GM23338 (cell line): ENCODE results near the gene CDC73.

Experiments
- EZH2 ChIP-seq: fragments of 200-600 bp; sonication (generic); IDR thresholded peaks from one replicate; pipeline ENCODE4 v1.8.0; 2017; ENCODE audit warnings: antibody characterized with exemption, mild to moderate bottlenecking, low read depth; ENCODE audit not compliant: unreplicated experiment
- EZH2phosphoT487 ChIP-seq: fragments of 200-600 bp; sonication (generic); IDR thresholded peaks from one replicate; pipeline ENCODE4 v1.8.1; 2018; ENCODE audit warnings: antibody characterized with exemption; ENCODE audit not compliant: unreplicated experiment
- JUNB ChIP-seq: IDR thresholded peaks from one replicate; pipeline ENCODE4 v1.6.1; 2016; ENCODE audit warnings: antibody characterized with exemption; ENCODE audit not compliant: unreplicated experiment
- POLR2AphosphoS5 ChIP-seq: IDR thresholded peaks from 2 replicates; pipeline ENCODE4 v1.6.1; 2016; ENCODE audit warnings: antibody characterized with exemption, low read depth
- TF ChIP-seq, protein P1 (sequence below), 2 experiments: fragments of 200-600 bp in 1 of 2; sonication (generic) in 1 of 2; conservative IDR thresholded peaks; 2 replicates each; pipeline versions ENCODE4 v1.5.1 to v1.6.1; 2016 to 2017; ENCODE audit warnings: antibody characterized with exemption in 2 of 2, low read depth in 2 of 2, mild to moderate bottlenecking in 2 of 2, moderate library complexity in 1 of 2
- TF ChIP-seq, protein P2 (sequence below): IDR thresholded peaks from one replicate; pipeline ENCODE4 v1.6.1; 2018; ENCODE audit warnings: antibody characterized with exemption; ENCODE audit not compliant: unreplicated experiment

DNA sequence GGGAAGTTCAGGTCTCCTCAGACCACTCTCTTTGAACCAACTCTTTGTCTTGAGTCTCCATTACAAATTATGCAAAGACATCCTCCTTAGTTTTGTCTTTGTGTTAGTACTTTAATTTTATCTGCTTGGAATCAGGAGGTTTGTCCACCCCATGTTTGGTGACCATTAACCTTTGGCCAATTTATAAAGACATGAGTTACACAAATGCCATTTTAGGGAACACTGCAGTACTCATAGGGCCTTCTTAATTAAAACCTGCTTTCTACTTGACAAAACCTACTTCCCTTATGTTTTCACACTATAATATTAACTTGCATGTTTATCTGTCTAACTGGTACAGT, 7.9 kb upstream of the CDC73 start:
- TF ChIP-seq, protein P1, sequence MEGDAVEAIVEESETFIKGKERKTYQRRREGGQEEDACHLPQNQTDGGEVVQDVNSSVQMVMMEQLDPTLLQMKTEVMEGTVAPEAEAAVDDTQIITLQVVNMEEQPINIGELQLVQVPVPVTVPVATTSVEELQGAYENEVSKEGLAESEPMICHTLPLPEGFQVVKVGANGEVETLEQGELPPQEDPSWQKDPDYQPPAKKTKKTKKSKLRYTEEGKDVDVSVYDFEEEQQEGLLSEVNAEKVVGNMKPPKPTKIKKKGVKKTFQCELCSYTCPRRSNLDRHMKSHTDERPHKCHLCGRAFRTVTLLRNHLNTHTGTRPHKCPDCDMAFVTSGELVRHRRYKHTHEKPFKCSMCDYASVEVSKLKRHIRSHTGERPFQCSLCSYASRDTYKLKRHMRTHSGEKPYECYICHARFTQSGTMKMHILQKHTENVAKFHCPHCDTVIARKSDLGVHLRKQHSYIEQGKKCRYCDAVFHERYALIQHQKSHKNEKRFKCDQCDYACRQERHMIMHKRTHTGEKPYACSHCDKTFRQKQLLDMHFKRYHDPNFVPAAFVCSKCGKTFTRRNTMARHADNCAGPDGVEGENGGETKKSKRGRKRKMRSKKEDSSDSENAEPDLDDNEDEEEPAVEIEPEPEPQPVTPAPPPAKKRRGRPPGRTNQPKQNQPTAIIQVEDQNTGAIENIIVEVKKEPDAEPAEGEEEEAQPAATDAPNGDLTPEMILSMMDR (conservative IDR thresholded peaks at IDR 0.05; ENCODE audit: low read depth in 2 of 2): no peak
- TF ChIP-seq EZH2 (no peak), JUNB (no peak), POLR2AphosphoS5 (no peak), EZH2phosphoT487 (no peak)
- TF ChIP-seq, protein P2, sequence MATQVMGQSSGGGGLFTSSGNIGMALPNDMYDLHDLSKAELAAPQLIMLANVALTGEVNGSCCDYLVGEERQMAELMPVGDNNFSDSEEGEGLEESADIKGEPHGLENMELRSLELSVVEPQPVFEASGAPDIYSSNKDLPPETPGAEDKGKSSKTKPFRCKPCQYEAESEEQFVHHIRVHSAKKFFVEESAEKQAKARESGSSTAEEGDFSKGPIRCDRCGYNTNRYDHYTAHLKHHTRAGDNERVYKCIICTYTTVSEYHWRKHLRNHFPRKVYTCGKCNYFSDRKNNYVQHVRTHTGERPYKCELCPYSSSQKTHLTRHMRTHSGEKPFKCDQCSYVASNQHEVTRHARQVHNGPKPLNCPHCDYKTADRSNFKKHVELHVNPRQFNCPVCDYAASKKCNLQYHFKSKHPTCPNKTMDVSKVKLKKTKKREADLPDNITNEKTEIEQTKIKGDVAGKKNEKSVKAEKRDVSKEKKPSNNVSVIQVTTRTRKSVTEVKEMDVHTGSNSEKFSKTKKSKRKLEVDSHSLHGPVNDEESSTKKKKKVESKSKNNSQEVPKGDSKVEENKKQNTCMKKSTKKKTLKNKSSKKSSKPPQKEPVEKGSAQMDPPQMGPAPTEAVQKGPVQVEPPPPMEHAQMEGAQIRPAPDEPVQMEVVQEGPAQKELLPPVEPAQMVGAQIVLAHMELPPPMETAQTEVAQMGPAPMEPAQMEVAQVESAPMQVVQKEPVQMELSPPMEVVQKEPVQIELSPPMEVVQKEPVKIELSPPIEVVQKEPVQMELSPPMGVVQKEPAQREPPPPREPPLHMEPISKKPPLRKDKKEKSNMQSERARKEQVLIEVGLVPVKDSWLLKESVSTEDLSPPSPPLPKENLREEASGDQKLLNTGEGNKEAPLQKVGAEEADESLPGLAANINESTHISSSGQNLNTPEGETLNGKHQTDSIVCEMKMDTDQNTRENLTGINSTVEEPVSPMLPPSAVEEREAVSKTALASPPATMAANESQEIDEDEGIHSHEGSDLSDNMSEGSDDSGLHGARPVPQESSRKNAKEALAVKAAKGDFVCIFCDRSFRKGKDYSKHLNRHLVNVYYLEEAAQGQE: no peak
